ENCODE data around the gene ZNF12. TPM values are rescaled to one million over a fixed set of nuclear protein-coding genes. Genes with fewer than 3 reads are reported as not detected.
A peak's percentile ranks its signal among the peaks of the same experiment; 100 is the strongest.
"Not testable (repeated sequence)": the region's sequence is repeated elsewhere in the genome, so short reads cannot be mapped to it uniquely, and the experiment has no call there.

Gene ZNF12
- total RNA-seq (ENCODE audit: unreplicated experiment), result 30.8 TPM
- long read RNA-seq, partial matches to known transcripts, result 1 of 1 reads
- long read RNA-seq, other reads (novel, unspliced or antisense), result 0 of 1 reads

GRCh38 chr7:6706666-6707407, at the start of gene ZNF12:
Gene ZNF12, minus strand, starts transcription at chr7:6706947. Its CDS starts 1,774 bp downstream, at chr7:6705173.
- TF ChIP-seq, protein P1, sequence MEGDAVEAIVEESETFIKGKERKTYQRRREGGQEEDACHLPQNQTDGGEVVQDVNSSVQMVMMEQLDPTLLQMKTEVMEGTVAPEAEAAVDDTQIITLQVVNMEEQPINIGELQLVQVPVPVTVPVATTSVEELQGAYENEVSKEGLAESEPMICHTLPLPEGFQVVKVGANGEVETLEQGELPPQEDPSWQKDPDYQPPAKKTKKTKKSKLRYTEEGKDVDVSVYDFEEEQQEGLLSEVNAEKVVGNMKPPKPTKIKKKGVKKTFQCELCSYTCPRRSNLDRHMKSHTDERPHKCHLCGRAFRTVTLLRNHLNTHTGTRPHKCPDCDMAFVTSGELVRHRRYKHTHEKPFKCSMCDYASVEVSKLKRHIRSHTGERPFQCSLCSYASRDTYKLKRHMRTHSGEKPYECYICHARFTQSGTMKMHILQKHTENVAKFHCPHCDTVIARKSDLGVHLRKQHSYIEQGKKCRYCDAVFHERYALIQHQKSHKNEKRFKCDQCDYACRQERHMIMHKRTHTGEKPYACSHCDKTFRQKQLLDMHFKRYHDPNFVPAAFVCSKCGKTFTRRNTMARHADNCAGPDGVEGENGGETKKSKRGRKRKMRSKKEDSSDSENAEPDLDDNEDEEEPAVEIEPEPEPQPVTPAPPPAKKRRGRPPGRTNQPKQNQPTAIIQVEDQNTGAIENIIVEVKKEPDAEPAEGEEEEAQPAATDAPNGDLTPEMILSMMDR (IDR thresholded peaks at IDR 0.05; ENCODE audit: unreplicated experiment), result no peak
- H3K27ac Mint-ChIP-seq (ENCODE audit: unreplicated experiment), result peak within 1 kb of the TSS; percentile 93
- H3K36me3 Mint-ChIP-seq (ENCODE audit: low read depth, unreplicated experiment), result peaks cover 45% of the 10 kb centered on the region
- peaks cover 28% of the 10 kb centered on the region for H3K27me3 Mint-ChIP-seq (ENCODE audit: unreplicated experiment)
- peaks cover 31% of the 10 kb centered on the region for H3K4me1 Mint-ChIP-seq (ENCODE audit: unreplicated experiment)
- H3K4me3 Mint-ChIP-seq (ENCODE audit: unreplicated experiment), result peak within 1 kb of the TSS; percentile 96
- DNase-seq (ENCODE audit: low spot score), result peak; percentile 94
- peaks cover 30% of the 10 kb centered on the region for H3K9me3 Mint-ChIP-seq (ENCODE audit: unreplicated experiment)

GRCh38 chr7:6753964-6754363, 47.2 kb upstream of the ZNF12 start, which contains the start of gene RSPH10B2:
Gene RSPH10B2, plus strand, starts transcription at chr7:6754103. Its CDS starts 3,575 bp downstream, at chr7:6757678.
- H3K9me3 Mint-ChIP-seq (ENCODE audit: unreplicated experiment); H3K4me3 Mint-ChIP-seq (ENCODE audit: unreplicated experiment); H3K4me1 Mint-ChIP-seq (ENCODE audit: unreplicated experiment); H3K27ac Mint-ChIP-seq (ENCODE audit: unreplicated experiment); H3K27me3 Mint-ChIP-seq (ENCODE audit: unreplicated experiment); H3K36me3 Mint-ChIP-seq (ENCODE audit: low read depth, unreplicated experiment): not testable (repeated sequence)
- DNase-seq (ENCODE audit: low spot score), result peak; percentile 10

- H3K4me1 Mint-ChIP-seq (ENCODE audit: unreplicated experiment); DNase-seq (ENCODE audit: low spot score); H3K36me3 Mint-ChIP-seq (ENCODE audit: low read depth, unreplicated experiment); H3K9me3 Mint-ChIP-seq (ENCODE audit: unreplicated experiment); H3K4me3 Mint-ChIP-seq (ENCODE audit: unreplicated experiment); H3K27ac Mint-ChIP-seq (ENCODE audit: unreplicated experiment); H3K27me3 Mint-ChIP-seq (ENCODE audit: unreplicated experiment): not testable (repeated sequence)
Measured at GRCh38 chr7:6750173-6750572, 43.4 kb upstream of the ZNF12 start.

DNA sequence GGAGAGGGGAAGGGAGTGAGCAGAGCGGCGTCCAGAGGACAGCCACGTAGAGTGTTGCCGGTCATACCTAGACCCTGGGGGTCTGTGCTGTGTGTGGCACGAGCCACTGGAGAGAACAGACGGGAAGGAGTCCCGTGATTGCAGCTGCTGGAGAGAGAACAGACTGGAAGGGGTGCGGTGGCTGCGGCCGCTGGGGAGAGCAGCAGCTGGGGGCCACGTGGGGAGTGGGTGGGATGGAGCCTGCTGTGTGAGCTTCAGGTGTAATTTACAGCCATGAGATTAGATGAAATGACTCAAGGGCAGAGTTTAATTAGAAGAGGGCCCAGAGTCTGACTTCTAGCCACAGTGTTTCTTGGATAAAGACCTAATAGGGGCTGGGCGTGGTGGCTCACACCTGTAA, 42.6 kb upstream of the ZNF12 start:
- not testable (repeated sequence) for H3K4me3 Mint-ChIP-seq (ENCODE audit: unreplicated experiment); H3K27me3 Mint-ChIP-seq (ENCODE audit: unreplicated experiment); DNase-seq (ENCODE audit: low spot score); H3K27ac Mint-ChIP-seq (ENCODE audit: unreplicated experiment); H3K9me3 Mint-ChIP-seq (ENCODE audit: unreplicated experiment); H3K36me3 Mint-ChIP-seq (ENCODE audit: low read depth, unreplicated experiment); H3K4me1 Mint-ChIP-seq (ENCODE audit: unreplicated experiment)

- H3K4me3 Mint-ChIP-seq (ENCODE audit: unreplicated experiment), result peak overlapping the region; percentile 31
- not testable (repeated sequence) for H3K27me3 Mint-ChIP-seq (ENCODE audit: unreplicated experiment); H3K27ac Mint-ChIP-seq (ENCODE audit: unreplicated experiment); H3K4me1 Mint-ChIP-seq (ENCODE audit: unreplicated experiment); H3K9me3 Mint-ChIP-seq (ENCODE audit: unreplicated experiment); DNase-seq (ENCODE audit: low spot score)
- H3K36me3 Mint-ChIP-seq (ENCODE audit: low read depth, unreplicated experiment), result peaks cover 10% of the 10 kb centered on the region
Measured at GRCh38 chr7:6744410-6745100, 37.8 kb upstream of the ZNF12 start.

DNA sequence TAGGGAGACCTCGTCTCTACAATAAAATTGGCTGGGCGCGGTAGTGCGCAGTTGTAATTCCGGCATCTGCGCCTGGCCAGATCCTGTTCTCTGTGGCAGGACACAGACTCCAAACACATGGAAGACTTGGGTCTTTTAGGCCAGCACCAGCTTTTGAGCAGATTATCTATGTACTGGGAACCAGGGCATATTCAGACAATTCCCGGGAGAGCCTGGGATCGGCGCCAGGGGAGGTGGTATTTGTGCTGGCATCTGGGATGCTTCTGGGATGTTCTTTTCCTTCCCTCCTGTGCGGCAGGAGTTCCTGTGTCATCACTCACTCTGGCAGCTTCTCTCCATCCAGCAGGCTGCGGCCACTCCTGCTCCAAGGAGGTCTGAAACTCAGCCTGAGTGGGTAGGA, 31.7 kb upstream of the ZNF12 start:
- H3K9me3 Mint-ChIP-seq (ENCODE audit: unreplicated experiment); H3K27ac Mint-ChIP-seq (ENCODE audit: unreplicated experiment); DNase-seq (ENCODE audit: low spot score); H3K4me3 Mint-ChIP-seq (ENCODE audit: unreplicated experiment); H3K27me3 Mint-ChIP-seq (ENCODE audit: unreplicated experiment); H3K4me1 Mint-ChIP-seq (ENCODE audit: unreplicated experiment): not testable (repeated sequence)
- H3K36me3 Mint-ChIP-seq (ENCODE audit: low read depth, unreplicated experiment), result peaks cover 23% of the 10 kb centered on the region

GRCh38 chr7:6730343-6730633, 23.5 kb upstream of the ZNF12 start:
- H3K9me3 Mint-ChIP-seq (ENCODE audit: unreplicated experiment), result no peaks in the 10 kb centered on the region
- H3K4me3 Mint-ChIP-seq (ENCODE audit: unreplicated experiment), result peak overlapping the region; percentile 96
- H3K27me3 Mint-ChIP-seq (ENCODE audit: unreplicated experiment), result no peaks in the 10 kb centered on the region
- H3K27ac Mint-ChIP-seq (ENCODE audit: unreplicated experiment), result peak overlapping the region; percentile 57
- H3K36me3 Mint-ChIP-seq (ENCODE audit: low read depth, unreplicated experiment), result peaks cover 19% of the 10 kb centered on the region
- peaks cover 2% of the 10 kb centered on the region for H3K4me1 Mint-ChIP-seq (ENCODE audit: unreplicated experiment)
- DNase-seq (ENCODE audit: low spot score), result no peak
- TF ChIP-seq, protein P1 (IDR thresholded peaks at IDR 0.05; ENCODE audit: unreplicated experiment), result no peak

Measured in endothelial cell (in vitro differentiated cells).